Breast epithelium (tissue), 3 donors: ENCODE results near the gene VDAC1.

Experiments used
- POLR2A ChIP-seq: fragments of 450-650 bp; IDR thresholded peaks from one replicate; pipeline ENCODE4 v1.6.1; 2016; ENCODE audit warnings: antibody characterized with exemption, mild to moderate bottlenecking, moderate library complexity
- POLR2AphosphoS5 ChIP-seq, 3 donors: sonication (generic); formaldehyde crosslinking; IDR thresholded peaks; one replicate each; pipeline ENCODE4 v1.6.1; 2017; ENCODE audit warnings: antibody characterized with exemption in 3 of 3
- TF ChIP-seq, protein P1 (sequence below), 3 donors: fragments of 450-650 bp; IDR thresholded peaks; one replicate each; pipeline ENCODE4 v1.5.1; 2016 to 2017; ENCODE audit warnings: antibody characterized with exemption in 3 of 3, mild to moderate bottlenecking in 3 of 3, moderate library complexity in 3 of 3

DNA sequence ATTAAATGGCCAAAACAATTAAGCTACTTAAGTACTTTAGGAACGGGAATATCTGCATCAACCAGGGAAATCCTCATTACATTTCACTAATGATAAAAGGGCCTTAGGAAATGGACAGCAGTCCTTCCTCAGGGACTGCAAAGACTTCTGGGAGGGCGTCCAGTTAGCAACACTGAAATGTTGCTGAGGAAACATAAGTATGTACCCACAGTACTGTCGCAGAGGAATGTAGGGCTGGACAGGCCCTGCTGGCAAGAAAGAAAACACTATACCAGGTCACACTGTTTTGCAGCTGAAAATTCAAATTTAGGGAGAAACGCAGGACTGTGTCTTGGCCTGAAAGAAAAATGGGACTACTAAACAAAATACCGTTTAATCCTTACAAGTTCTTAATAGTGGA lies 37.7 kb downstream of the VDAC1 start:
- TF ChIP-seq, protein P1, sequence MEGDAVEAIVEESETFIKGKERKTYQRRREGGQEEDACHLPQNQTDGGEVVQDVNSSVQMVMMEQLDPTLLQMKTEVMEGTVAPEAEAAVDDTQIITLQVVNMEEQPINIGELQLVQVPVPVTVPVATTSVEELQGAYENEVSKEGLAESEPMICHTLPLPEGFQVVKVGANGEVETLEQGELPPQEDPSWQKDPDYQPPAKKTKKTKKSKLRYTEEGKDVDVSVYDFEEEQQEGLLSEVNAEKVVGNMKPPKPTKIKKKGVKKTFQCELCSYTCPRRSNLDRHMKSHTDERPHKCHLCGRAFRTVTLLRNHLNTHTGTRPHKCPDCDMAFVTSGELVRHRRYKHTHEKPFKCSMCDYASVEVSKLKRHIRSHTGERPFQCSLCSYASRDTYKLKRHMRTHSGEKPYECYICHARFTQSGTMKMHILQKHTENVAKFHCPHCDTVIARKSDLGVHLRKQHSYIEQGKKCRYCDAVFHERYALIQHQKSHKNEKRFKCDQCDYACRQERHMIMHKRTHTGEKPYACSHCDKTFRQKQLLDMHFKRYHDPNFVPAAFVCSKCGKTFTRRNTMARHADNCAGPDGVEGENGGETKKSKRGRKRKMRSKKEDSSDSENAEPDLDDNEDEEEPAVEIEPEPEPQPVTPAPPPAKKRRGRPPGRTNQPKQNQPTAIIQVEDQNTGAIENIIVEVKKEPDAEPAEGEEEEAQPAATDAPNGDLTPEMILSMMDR (IDR thresholded peaks at IDR 0.05): no peak
- TF ChIP-seq POLR2A: no peak
- TF ChIP-seq POLR2AphosphoS5 (IDR thresholded peaks at IDR 0.05): no peak
